ENCODE data around the gene MINDY4. TPM values are rescaled to one million over a fixed set of nuclear protein-coding genes. Genes with fewer than 3 reads are reported as not detected.

The MINDY4 gene
- total RNA-seq, 3 donors from 2014 or later (not counting 1 experiment from before 2014, with no cell fraction given): 1.1 to 1.7 (median 1.1) TPM

DNA sequence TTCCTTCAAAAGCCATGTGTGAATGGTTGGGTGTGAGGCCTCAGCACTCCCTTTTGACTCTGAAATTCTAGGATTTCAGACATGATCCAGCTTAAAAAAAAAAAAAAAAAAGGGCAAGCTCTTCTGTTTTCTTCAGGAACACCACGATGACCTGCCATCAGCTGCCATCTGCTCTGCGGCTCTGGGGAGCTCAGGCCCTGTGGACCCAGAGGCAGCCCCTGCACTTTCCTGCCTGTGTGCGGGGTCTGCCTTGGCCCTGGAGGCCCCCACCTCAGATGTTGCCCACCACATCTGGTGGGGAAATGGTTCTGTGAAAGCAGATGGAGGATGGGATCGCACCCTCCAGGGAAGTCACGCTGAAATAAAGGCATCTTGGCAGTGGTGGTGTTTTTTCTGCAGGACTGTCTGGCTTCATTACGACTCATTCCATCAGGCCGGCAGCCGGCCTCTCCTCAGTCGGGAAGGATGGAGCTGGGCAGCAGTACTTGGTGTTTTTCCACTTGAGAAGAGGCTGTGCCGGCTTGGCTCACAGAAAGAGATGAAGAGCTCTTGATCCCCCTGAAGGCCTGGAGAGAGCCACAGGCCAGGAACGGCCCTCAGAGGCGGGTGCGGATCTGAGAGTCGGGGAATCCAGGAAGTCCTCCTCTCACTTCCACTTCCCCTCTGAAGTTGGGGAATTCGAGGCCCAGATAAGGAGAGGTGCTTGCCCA, 74.4 kb downstream of the MINDY4 start:
- no peaks in the 10 kb centered on the region for H3K9me3 ChIP-seq (ENCODE audit: control insufficient read depth, insufficient read depth, low read length)
- no peaks in the 10 kb centered on the region for H3K36me3 Mint-ChIP-seq
- H3K4me1 Mint-ChIP-seq: no peaks in the 10 kb centered on the region
- no peak for ATAC-seq
- TF ChIP-seq, protein P1, sequence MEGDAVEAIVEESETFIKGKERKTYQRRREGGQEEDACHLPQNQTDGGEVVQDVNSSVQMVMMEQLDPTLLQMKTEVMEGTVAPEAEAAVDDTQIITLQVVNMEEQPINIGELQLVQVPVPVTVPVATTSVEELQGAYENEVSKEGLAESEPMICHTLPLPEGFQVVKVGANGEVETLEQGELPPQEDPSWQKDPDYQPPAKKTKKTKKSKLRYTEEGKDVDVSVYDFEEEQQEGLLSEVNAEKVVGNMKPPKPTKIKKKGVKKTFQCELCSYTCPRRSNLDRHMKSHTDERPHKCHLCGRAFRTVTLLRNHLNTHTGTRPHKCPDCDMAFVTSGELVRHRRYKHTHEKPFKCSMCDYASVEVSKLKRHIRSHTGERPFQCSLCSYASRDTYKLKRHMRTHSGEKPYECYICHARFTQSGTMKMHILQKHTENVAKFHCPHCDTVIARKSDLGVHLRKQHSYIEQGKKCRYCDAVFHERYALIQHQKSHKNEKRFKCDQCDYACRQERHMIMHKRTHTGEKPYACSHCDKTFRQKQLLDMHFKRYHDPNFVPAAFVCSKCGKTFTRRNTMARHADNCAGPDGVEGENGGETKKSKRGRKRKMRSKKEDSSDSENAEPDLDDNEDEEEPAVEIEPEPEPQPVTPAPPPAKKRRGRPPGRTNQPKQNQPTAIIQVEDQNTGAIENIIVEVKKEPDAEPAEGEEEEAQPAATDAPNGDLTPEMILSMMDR (IDR thresholded peaks at IDR 0.05): no peak
- H3K4me3 Mint-ChIP-seq: no peak overlapping the region
- H3K4me3 ChIP-seq (ENCODE audit: low read length): no peak overlapping the region
- no peak overlapping the region for H3K27ac Mint-ChIP-seq
- no peaks in the 10 kb centered on the region for H3K4me1 ChIP-seq (ENCODE audit: control insufficient read depth, insufficient read depth, low read length)
- peaks cover 0 to 4% of the 10 kb centered on the region in 2 donors for H3K27me3 Mint-ChIP-seq (ENCODE audit: low read depth in 2 of 2)
- intact Hi-C loops (cut with micrococcal nuclease): no loop called here
- no peaks in the 10 kb centered on the region for H3K9me3 Mint-ChIP-seq
- H3K27ac ChIP-seq (ENCODE audit: low read length): no peak overlapping the region
- no peaks in the 10 kb centered on the region for H3K36me3 ChIP-seq (ENCODE audit: control insufficient read depth, insufficient read depth, low read length)
- WGBS (ENCODE audit: insufficient coverage): 92% methylated on average over 15 of the region's 15 CpGs
- DNase-seq: no peak
- no peaks in the 10 kb centered on the region for H3K27me3 ChIP-seq (ENCODE audit: control insufficient read depth, insufficient read depth, low read length)

DNA sequence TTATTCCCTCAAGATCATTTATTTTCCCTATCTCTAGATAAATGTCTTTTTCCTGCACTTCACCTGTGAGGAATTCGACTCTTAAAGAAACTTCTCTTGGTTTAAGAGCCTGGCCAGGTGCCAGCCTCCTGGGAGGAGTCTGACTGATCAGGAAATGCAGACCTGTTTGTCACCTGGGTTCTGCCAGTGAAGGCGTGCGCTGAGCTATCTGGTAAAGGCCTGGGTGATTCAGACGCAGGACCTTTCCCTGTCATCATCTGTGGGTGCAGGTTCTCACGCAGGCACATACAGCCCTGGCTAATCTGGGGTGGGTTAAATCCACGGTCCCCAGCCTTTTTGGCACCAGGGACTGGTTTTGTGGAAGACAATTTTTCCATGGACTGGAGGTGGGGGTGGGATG, 75.2 kb downstream of the MINDY4 start:
- no peak for ATAC-seq
- H3K4me1 ChIP-seq (ENCODE audit: control insufficient read depth, insufficient read depth, low read length): no peaks in the 10 kb centered on the region
- no peaks in the 10 kb centered on the region for H3K9me3 ChIP-seq (ENCODE audit: control insufficient read depth, insufficient read depth, low read length)
- Mint-ChIP-seq H3K4me3 (no peak overlapping the region), H3K9me3 (no peaks in the 10 kb centered on the region), H3K4me1 (no peaks in the 10 kb centered on the region), H3K27me3 (ENCODE audit: low read depth in 2 of 2) (peaks cover 0 to 4% of the 10 kb centered on the region in 2 donors), H3K36me3 (no peaks in the 10 kb centered on the region), H3K27ac (no peak overlapping the region)
- no peak for DNase-seq
- TF ChIP-seq, protein P1 (IDR thresholded peaks at IDR 0.05): no peak
- WGBS (ENCODE audit: insufficient coverage): 94% methylated on average over 6 of the region's 6 CpGs
- H3K27ac ChIP-seq (ENCODE audit: low read length): no peak overlapping the region
- no peaks in the 10 kb centered on the region for H3K36me3 ChIP-seq (ENCODE audit: control insufficient read depth, insufficient read depth, low read length)
- intact Hi-C loops (cut with micrococcal nuclease): no loop called here
- no peak overlapping the region for H3K4me3 ChIP-seq (ENCODE audit: low read length)
- H3K27me3 ChIP-seq (ENCODE audit: control insufficient read depth, insufficient read depth, low read length): no peaks in the 10 kb centered on the region

DNA sequence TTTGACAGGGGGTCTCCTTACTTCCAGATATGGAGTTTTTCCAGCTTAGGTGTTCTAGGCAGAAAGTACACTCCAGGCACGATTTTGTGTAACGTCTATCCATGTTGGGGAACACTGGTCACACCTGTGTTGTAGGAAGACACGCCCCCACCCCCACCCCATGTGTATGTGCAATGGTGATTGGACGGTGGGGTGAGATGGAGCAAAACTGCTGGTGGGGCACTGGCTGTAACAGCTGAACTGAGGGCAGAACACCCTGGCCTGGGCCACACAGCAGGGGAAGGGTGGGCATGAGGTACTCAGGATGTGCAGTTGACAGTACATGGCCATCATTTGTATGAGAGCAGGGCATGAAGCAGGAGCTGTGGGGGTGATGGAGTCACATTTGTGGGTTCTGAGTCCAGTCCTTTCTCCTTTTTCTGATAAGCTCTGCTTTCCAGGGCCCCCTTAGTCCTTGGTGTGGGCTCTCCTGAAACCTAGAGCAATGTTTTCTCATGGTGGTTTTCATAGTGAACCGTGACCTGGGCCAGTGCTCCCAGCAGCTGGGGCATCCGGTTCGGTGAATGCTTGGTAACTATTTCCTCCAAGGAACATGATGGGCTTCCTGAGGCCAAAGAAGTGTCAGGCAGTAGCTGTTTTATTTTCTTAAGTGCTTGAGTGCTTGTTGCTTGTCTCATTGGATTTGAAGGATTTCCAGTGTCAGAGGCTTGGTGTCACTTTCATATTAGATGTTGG, 77.1 kb downstream of the MINDY4 start:
- H3K4me3 Mint-ChIP-seq: no peak overlapping the region
- 64% methylated on average over 6 of the region's 7 CpGs for WGBS (ENCODE audit: insufficient coverage)

More for the DNA sequence above, 77.1 kb downstream of the MINDY4 start:
- Mint-ChIP-seq H3K4me1 (no peaks in the 10 kb centered on the region), H3K36me3 (no peaks in the 10 kb centered on the region), H3K9me3 (no peaks in the 10 kb centered on the region), H3K27ac (no peak overlapping the region), H3K27me3 (ENCODE audit: low read depth in 2 of 2) (peaks cover 0 to 4% of the 10 kb centered on the region in 2 donors)
- ATAC-seq: no peak
- no peak overlapping the region for H3K4me3 ChIP-seq (ENCODE audit: low read length)
- no peak for DNase-seq
- H3K27ac ChIP-seq (ENCODE audit: low read length): no peak overlapping the region
- TF ChIP-seq, protein P1 (IDR thresholded peaks at IDR 0.05): no peak
- H3K27me3 ChIP-seq (ENCODE audit: control insufficient read depth, insufficient read depth, low read length): no peaks in the 10 kb centered on the region
- no peaks in the 10 kb centered on the region for H3K36me3 ChIP-seq (ENCODE audit: control insufficient read depth, insufficient read depth, low read length)
- no peaks in the 10 kb centered on the region for H3K9me3 ChIP-seq (ENCODE audit: control insufficient read depth, insufficient read depth, low read length)
- intact Hi-C loops (cut with micrococcal nuclease): no loop called here
- no peaks in the 10 kb centered on the region for H3K4me1 ChIP-seq (ENCODE audit: control insufficient read depth, insufficient read depth, low read length)
